NOMO-1 treated with DMSO at 0.1 percent for 48 hours (cell line): ENCODE measurements around the gene CDHR4.
"Not testable (repeated sequence)": the region's sequence is repeated elsewhere in the genome, so short reads cannot be mapped to it uniquely, and the experiment has no call there.

ENCODE experiments used
- DNase-seq: peaks from one replicate; lab custom pipeline; 2025; ENCODE audit not compliant: unreplicated experiment; lab: John Stamatoyannopoulos, UW

Gene CDHR4

GRCh38 chr3:49804141-49805041, 4.7 kb upstream of the CDHR4 start:
- no peak for DNase-seq

GRCh38 chr3:49803465-49804140, 3.9 kb upstream of the CDHR4 start:
- peak; percentile 49 for DNase-seq

DNA sequence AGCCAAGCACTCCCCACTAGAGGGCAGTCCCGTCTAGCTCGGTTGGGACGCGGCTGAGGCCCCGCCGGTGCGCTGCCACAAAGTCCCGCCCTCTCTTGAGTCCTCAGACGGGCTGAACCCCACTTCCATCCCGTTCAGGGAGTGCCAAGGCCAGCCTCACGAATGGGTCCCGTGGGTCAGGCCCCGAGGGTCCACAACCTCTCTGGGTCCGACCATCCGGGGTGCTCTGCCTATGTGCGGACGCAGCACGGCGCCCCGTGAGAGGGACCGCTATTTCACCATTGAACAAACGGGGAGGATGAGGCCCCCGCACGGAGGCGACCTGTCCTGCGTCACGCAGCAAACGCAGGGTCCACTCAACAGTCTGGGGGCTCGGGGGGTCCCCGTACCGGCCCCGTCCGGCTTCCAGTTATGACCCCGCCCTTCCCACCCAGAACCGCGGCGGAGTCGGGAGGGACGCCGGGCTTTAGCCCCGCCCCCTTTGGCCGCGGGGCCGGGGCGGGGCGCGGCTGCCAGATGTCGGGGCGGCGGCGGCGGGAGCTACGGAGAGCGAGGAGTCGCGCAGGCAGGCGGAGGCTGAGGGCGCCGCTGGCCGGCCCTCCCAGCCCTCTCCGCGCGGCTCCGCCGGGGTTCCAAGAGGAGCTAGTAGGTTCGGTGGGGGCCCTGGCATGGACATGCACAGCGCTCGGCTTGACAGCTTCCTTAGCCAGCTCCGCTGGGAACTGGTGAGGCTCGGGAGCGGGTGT, 3.2 kb upstream of the CDHR4 start, which contains the start of gene INKA1:
Gene INKA1, plus strand, starts transcription at position 543 of the 746 bp plus-strand sequence. Its CDS starts 132 bp downstream, at position 675.
- peak; percentile 86 for DNase-seq

DNA sequence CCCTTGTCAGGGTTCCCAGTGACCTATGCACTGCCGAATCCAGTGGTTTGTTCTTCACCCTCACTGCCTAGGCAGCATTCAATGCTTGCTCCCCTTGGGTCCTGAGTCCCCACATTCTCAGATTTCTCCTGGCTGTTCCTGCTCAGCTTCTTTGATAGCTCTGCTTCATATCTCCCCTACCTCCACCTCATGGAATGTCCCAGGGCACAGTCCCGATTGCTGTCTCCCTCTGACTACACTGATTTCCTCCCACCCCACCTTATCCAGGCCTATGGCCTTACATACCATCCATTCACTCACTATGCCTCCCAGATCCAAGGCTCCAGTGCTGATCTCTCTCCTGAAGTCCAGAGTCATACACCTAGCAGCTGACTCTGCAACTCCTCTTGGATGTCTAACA, 1.5 kb upstream of the CDHR4 start:
- DNase-seq, result no peak

DNA sequence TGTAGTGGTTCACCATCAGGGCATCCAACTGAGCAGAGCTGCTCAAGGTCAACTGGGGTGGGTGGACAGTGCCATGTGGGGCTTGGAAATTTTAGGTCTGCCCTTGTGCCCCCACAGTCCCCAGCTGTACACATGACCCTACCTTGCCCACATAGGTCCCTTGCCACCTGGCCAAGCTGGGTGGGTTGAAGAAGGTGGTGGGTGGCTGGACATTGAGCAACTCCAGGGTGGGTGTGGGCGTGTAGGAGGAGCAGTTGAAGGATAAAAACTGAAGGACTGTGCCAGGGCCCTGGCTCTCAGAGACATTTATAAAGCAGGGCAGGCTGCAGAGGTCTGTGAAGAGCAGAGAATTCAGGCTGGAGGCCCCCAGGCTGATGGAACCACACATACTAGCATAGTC, 568 bp downstream of the CDHR4 start:
- no peak for DNase-seq

DNA sequence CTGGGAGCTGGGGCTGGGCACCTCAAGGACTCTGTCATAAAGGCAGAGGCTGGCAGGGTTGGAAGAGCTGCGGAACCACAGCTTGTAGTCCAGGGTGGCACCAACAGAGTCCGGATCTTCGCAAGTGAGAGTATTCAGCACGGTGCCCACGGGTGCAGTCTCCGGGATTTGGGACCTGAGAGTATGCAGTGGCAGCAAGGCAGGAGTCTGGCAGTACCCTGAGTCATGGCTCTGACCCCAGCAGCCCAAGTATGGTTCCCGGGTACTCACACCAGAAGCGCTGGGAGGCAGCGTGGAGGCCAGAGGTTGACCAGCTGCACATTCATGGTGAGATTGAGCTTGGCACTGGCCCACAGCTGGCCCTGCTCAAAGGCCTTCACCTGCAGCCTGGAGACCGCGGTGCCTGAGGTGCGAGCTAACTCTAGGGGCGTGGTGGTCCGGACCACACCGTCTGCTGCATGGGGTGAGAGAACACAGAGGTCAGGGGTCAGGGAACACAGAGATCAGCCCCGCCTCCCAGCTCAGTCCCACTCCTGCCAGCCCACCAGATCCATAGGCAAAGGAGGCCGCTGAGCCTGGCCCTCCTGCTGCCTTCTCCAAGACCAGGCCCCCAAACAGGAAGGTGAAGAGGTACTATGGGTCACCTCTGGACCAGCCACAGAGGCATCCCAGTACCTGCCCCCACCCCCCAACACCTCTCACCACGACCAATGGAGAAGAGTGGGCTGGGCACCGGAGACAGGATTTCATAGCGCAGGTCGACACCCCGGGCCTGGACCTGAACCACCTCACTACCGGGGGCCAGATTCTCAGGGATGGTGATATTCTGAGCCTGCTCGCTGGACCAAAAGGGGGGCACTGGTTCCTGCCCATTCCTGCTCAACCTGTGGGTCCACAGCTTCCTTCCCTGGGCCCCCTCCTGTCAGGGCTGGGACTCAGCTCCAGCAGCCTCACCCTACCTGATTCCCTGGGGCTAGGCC, 4.5 kb downstream of the CDHR4 start:
- no peak for DNase-seq

DNA sequence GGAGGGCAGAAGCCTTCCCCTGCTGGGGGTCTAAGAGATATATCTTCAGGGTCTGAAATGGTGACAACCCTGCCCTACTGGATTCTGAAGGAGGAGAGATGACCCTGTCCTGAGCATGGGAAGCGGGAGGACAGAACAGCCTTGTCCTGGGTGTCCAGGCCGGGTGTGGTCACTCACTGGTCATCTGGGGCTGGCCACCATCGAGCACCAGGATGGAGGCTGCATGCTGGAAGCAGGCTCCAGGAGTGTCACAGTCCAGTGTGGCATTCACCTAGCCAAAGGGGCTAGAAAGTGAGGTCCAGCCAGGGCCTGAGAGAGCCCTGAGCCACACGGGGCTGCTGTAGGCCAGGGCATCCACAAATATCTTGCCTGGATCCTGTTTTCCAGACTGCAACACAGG, 5.2 kb downstream of the CDHR4 start:
- no peak for DNase-seq

DNA sequence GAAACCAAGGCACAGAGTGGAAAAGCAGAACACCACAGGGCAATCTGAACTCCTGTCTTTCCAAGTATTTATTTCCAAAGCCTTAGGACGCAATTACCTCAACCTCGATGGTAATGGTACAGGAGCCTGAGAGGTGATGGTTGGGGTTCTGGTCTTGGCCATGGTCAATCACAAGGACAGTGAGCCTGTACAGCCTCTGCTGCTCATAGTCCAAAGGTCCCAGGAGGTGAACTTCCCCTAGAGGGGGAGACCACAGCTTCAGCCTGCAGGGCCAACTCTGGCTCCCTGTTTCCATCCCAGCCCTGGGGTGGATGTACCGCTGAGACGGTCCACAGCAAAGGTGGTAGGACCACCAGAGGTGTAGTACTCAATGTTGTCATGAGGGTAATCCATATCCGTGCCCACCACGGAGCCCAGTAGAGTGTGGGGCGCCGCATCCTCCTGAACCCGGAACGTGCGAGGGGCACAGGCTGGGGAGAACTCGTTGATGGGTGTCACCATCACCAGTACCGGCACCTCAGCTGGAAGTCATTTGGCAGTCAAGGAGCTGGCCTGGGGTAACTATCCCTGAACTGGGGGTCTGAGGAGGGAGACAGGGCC, 6.1 kb downstream of the CDHR4 start:
- no peak for DNase-seq

DNA sequence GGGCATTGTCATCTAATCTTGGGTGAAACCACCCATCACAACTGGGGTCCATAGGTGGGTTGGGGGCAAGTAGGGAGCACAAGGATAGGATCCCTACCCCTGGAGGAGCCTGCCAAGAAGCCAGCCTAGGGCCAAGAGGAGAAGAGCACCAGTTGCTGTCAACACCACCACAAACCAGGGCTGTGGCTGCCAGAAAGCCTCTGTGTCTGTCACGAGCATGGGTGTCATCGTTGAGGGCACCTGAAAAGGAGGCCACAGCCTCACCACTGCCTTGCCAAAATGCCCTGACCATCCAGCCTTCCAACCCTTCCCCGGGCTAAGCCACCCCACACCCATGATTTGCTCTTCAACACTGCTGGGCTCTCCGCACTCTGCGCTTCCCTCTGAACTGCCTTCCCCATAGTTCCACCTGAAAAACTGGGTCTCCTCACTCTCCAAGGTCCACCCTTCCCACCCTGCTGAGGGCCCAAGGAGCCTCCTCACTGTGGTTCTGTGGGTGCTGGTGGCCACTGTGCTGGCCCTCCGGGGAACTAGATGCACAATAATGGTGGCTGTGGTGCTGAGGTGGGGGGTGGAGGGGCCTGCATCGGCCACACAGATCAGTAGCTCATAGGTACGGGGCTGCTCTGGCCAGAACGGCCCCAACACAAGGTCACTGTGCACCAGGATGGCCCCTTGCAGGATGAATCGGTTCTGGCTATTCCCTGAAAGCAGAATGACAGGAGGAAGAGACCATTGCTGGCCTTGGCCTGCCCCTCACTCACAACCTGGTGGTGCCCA, 7.1 kb downstream of the CDHR4 start:
- no peak for DNase-seq

- no peak for DNase-seq
These were observed 8.1 kb downstream of the CDHR4 start for GRCh38 chr3:49791571-49791970.

- no peak for DNase-seq
These were observed 8.9 kb downstream of the CDHR4 start for GRCh38 chr3:49790626-49791411.

- DNase-seq, result no peak
These were observed 11.6 kb downstream of the CDHR4 start for GRCh38 chr3:49788056-49788455.

DNA sequence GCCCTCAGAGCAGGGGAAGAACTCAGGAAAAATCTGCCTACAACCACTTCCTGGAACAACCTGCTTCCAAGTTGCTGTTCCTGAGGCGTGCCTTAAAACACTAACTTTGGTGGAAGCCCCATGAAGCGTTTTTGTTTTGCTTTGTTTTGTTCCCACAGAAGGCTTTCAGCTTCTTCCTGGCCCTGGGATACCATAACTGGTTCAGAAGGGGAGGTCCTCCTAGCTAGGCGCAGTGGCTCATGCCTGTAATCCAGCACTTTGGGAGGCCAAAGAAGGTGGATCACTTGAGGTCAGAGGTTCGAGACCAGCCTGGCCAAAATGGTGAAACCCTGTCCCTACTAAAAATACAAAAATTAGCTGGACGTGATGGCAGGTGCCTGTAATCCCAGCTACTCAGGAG, 12.1 kb downstream of the CDHR4 start:
- no peak for DNase-seq

DNA sequence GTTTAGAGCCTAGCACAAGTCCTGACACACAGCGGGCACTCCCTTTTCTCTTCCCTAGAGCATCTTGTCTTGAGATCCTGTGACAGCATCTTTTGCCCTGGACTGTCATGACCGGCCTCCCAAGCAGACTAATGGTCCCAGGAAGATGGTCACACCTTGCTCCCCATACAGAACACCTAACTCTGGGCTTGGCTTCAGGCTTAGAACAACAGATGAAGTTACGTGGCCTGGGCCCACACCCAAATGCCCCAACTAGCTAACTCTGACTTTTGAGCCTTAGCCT, 12.6 kb downstream of the CDHR4 start:
- no peak for DNase-seq

DNA sequence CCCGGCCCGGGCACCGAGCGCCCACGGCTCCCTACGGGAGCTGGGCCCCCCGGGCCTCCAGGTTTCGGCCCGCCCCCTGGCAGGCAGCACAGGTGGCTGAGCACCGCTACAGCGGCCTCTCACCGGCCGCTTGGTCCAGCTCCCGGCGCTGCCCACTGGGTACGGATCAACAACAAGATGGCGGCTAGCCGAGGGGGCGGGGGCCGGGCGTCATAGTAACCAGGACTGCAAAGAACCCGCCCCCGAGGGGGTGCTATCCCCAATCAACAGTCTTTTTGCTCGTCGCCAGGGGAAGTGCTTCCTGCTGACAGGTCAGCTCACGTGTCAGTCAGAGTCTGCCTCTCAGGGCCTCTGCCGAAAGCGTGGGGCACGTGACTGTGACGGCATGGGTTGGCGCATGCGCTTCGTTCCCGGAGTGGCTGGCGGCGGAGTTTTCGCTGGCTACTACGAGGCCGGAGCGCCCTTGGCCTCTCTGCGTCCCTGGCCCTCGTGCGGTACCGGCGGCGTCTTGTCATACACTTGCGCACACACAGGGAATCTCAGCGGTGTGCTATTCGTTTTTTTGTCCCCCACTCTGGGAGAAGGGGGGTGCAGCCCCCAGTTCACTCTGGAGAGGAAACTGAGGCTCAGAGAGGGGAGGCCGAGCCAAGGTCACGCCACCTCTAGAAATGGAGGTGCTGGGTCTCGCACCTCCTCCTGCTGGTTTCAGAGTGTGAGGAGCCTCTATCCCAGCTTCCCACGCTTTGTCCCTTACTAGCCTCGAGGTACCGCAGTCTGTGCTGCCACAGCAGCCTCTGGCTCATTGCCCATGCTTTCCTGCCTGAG, 13.1 kb downstream of the CDHR4 start, which contains the start of gene IP6K1:
Gene IP6K1, minus strand, starts transcription at position 186 of the 825 bp plus-strand sequence. CDS start 38,502 bp downstream, outside the sequence.
- DNase-seq, result peak; percentile 100

DNA sequence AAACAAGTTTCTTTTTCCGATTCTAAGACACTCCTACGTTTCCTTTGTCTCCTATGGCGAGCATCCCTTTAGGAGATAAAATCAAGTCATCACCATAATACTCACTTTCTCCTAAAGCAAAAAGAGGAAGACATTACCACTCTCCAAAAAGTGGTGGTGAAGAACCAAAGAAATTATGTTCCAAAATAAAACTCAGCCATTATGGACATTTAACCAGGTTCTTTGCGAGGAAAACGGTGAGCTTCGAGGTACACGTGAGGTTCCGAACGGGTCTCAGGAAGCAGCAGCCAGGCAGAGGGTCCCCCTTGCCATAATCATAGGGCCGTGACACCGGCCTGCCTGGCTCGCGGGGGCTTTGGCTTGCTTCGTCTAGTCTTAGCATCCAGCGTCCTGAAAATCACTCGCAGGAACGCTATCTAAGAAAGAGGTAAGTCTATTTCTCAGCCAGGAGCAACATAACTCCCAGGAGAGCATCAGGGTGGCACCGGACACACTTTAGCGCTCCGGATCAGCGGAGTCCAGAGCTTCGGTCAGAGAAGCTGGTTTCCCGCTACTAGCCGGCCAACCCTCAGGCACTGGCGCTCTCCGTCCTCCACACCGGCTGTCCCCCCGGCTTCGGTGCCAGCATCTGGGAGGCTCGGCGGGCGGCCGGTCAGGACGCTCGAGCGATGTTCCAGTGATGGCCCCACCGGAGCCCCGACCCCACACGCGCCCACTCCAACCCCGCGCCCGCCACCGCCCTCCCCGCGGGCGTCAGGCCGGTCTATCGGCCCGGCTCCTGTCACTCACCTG, 13.9 kb downstream of the CDHR4 start:
- peak; percentile 21 for DNase-seq

DNA sequence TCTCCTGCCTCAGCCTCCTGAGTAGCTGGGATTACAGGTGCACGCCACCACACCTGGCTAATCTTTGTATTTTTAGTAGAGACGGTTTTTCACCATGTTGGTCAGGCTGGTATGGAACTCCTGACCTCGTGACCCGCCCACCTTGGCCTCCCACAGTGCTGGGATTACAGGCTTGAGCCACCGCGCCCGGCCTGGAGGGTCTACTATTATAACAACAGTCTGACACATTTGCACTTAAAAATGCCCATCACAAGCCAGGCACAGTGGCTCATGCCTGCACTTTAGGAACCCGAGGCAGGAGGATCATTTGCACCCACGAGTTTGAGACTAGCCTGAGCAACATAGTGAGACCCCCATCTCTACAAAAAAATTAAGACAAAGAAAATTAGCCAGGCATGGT, 17.4 kb downstream of the CDHR4 start:
- not testable (repeated sequence) for DNase-seq
